ENCODE data around the gene KIRREL3.
"Not testable (repeated sequence)": the region's sequence is repeated elsewhere in the genome, so short reads cannot be mapped to it uniquely, and the experiment has no call there.

KIRREL3 gene

GRCh38 chr11:126386729-126387071 is 613.9 kb downstream of the KIRREL3 start:
- H3K27ac Mint-ChIP-seq; H3K9me3 Mint-ChIP-seq; DNase-seq; H3K36me3 Mint-ChIP-seq (ENCODE audit: low read depth); H3K4me3 Mint-ChIP-seq; H3K27me3 Mint-ChIP-seq; H3K4me1 Mint-ChIP-seq (ENCODE audit: low read depth): not testable (repeated sequence)

GRCh38 chr11:126385991-126386728 is 614.4 kb downstream of the KIRREL3 start:
- no peaks in the 10 kb centered on the region for H3K36me3 Mint-ChIP-seq (ENCODE audit: low read depth)
- no peaks in the 10 kb centered on the region for H3K9me3 Mint-ChIP-seq
- no peaks in the 10 kb centered on the region for H3K27me3 Mint-ChIP-seq
- H3K27ac Mint-ChIP-seq = no peak overlapping the region
- no peak for DNase-seq
- H3K4me3 Mint-ChIP-seq = no peak overlapping the region
- no peaks in the 10 kb centered on the region for H3K4me1 Mint-ChIP-seq (ENCODE audit: low read depth)

GRCh38 chr11:126384449-126385070 is 616.0 kb downstream of the KIRREL3 start:
- no peak for DNase-seq
- Mint-ChIP-seq H3K27me3 (no peaks in the 10 kb centered on the region), H3K36me3 (ENCODE audit: low read depth) (no peaks in the 10 kb centered on the region), H3K27ac (no peak overlapping the region), H3K4me1 (ENCODE audit: low read depth) (no peaks in the 10 kb centered on the region), H3K4me3 (no peak overlapping the region), H3K9me3 (no peaks in the 10 kb centered on the region)

GRCh38 chr11:126383339-126384335 is 616.9 kb downstream of the KIRREL3 start:
- no peak for DNase-seq
- H3K36me3 Mint-ChIP-seq (ENCODE audit: low read depth) = no peaks in the 10 kb centered on the region
- H3K4me3 Mint-ChIP-seq = no peak overlapping the region
- H3K9me3 Mint-ChIP-seq = no peaks in the 10 kb centered on the region
- H3K27ac Mint-ChIP-seq = no peak overlapping the region
- H3K27me3 Mint-ChIP-seq = no peaks in the 10 kb centered on the region
- H3K4me1 Mint-ChIP-seq (ENCODE audit: low read depth) = no peaks in the 10 kb centered on the region

GRCh38 chr11:126382641-126383040 is 617.9 kb downstream of the KIRREL3 start:
- H3K27me3 Mint-ChIP-seq; H3K4me3 Mint-ChIP-seq; H3K36me3 Mint-ChIP-seq (ENCODE audit: low read depth); H3K27ac Mint-ChIP-seq; DNase-seq; H3K4me1 Mint-ChIP-seq (ENCODE audit: low read depth); H3K9me3 Mint-ChIP-seq: not testable (repeated sequence)

- H3K9me3 Mint-ChIP-seq; H3K36me3 Mint-ChIP-seq (ENCODE audit: low read depth); H3K4me3 Mint-ChIP-seq; H3K27me3 Mint-ChIP-seq; H3K27ac Mint-ChIP-seq; H3K4me1 Mint-ChIP-seq (ENCODE audit: low read depth); DNase-seq: not testable (repeated sequence)
These were observed 618.6 kb downstream of the KIRREL3 start for GRCh38 chr11:126381960-126382359.

GRCh38 chr11:126380909-126381308 is 619.7 kb downstream of the KIRREL3 start:
- Mint-ChIP-seq H3K4me3 (no peak overlapping the region), H3K27ac (no peak overlapping the region), H3K27me3 (no peaks in the 10 kb centered on the region), H3K36me3 (ENCODE audit: low read depth) (no peaks in the 10 kb centered on the region), H3K4me1 (ENCODE audit: low read depth) (no peaks in the 10 kb centered on the region), H3K9me3 (no peaks in the 10 kb centered on the region)
- DNase-seq = no peak

GRCh38 chr11:126378763-126379162 is 621.8 kb downstream of the KIRREL3 start:
- DNase-seq = no peak

GRCh38 chr11:126375726-126376125 is 624.8 kb downstream of the KIRREL3 start:
- Mint-ChIP-seq H3K27ac (no peak overlapping the region), H3K4me3 (no peak overlapping the region), H3K36me3 (ENCODE audit: low read depth) (no peaks in the 10 kb centered on the region), H3K9me3 (no peaks in the 10 kb centered on the region), H3K27me3 (no peaks in the 10 kb centered on the region), H3K4me1 (ENCODE audit: low read depth) (no peaks in the 10 kb centered on the region)
- no peak for DNase-seq

More at GRCh38 chr11:126378763-126379162, 621.8 kb downstream of the KIRREL3 start:
- H3K4me1 Mint-ChIP-seq (ENCODE audit: low read depth) = no peaks in the 10 kb centered on the region
- H3K4me3 Mint-ChIP-seq = no peak overlapping the region
- H3K27me3 Mint-ChIP-seq = no peaks in the 10 kb centered on the region
- no peaks in the 10 kb centered on the region for H3K36me3 Mint-ChIP-seq (ENCODE audit: low read depth)
- H3K27ac Mint-ChIP-seq = no peak overlapping the region
- H3K9me3 Mint-ChIP-seq = no peaks in the 10 kb centered on the region

GRCh38 chr11:126374562-126375300 is 625.8 kb downstream of the KIRREL3 start:
- DNase-seq; H3K9me3 Mint-ChIP-seq; H3K4me1 Mint-ChIP-seq (ENCODE audit: low read depth); H3K27me3 Mint-ChIP-seq; H3K27ac Mint-ChIP-seq; H3K4me3 Mint-ChIP-seq; H3K36me3 Mint-ChIP-seq (ENCODE audit: low read depth): not testable (repeated sequence)

- H3K4me1 Mint-ChIP-seq (ENCODE audit: low read depth); H3K27me3 Mint-ChIP-seq; H3K36me3 Mint-ChIP-seq (ENCODE audit: low read depth); H3K4me3 Mint-ChIP-seq; H3K9me3 Mint-ChIP-seq; DNase-seq; H3K27ac Mint-ChIP-seq: not testable (repeated sequence)
These were observed 627.0 kb downstream of the KIRREL3 start for GRCh38 chr11:126373389-126374066.

All from activated T-cell treated with anti-CD3 and anti-CD28 coated beads, Interleukin-2, amount 50 U/mL, for 24 hours (primary cell).